Activated naive CD8-positive, alpha-beta T cell treated with anti-CD3 and anti-CD28 coated beads for 36 hours (primary cell): ENCODE measurements around the gene PCK2. TPM values are rescaled to one million over a fixed set of nuclear protein-coding genes. Genes with fewer than 3 reads are reported as not detected.
A peak's percentile ranks its signal among the peaks of the same experiment; 100 is the strongest.
"Not testable (repeated sequence)": the region's sequence is repeated elsewhere in the genome, so short reads cannot be mapped to it uniquely, and the experiment has no call there.

Experiments used
- DNase-seq: peaks from one replicate; pipeline ENCODE4 v3.0.0; 2021
- H3K27ac Mint-ChIP-seq: one replicate; pipeline ENCODE4 v1.8.0; 2022; ENCODE audit warnings: mild to moderate bottlenecking, moderate library complexity, mixed read lengths
- H3K27me3 Mint-ChIP-seq: one replicate; pipeline ENCODE4 v1.8.0; 2022; ENCODE audit warnings: mild to moderate bottlenecking, mixed read lengths
- H3K36me3 Mint-ChIP-seq: one replicate; pipeline ENCODE4 v1.8.0; 2021; ENCODE audit warnings: mild to moderate bottlenecking, mixed read lengths
- H3K4me1 Mint-ChIP-seq: one replicate; pipeline ENCODE4 v1.8.0; 2021; ENCODE audit warnings: mixed read lengths
- H3K4me3 Mint-ChIP-seq: one replicate; pipeline ENCODE4 v1.8.0; 2022; ENCODE audit warnings: mild to moderate bottlenecking, moderate library complexity, mixed read lengths
- H3K9me3 Mint-ChIP-seq: one replicate; pipeline ENCODE4 v1.8.0; 2022; ENCODE audit warnings: mixed read lengths
- total RNA-seq, 2 experiments: library from RNA; stranded (reverse); gene quantifications; one replicate each; pipeline ENCODE4 v1.2.3, GENCODE V29; 2021

Gene PCK2
- total RNA-seq, 2 experiments from 2014 or later = 110 TPM

DNA sequence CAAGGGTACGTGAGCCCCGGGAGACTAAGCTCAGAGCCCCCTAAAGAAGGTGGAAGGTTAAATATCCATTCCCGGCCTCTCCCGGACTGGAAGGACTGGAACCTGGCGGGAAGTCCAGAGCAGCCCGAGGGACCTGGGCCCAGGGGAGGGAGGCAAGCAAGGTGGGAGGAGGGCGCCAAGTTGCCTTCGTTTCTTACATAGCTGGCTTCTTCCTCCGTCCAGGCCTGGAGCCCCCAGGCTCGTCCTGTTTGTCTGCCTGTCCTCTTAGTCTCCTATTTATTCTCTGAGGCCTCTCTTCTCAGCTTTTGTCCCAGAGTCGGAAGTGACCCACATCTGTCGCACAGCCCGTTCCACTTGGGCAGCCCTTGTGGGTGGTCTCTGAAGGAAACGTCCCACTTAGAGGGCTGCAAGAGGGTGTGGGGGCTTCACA is 745 bp downstream of the PCK2 start:
- H3K36me3 Mint-ChIP-seq = peaks cover 35% of the 10 kb centered on the region
- H3K4me3 Mint-ChIP-seq = peak overlapping the region; percentile 96
- no peaks in the 10 kb centered on the region for H3K27me3 Mint-ChIP-seq
- peaks cover 33% of the 10 kb centered on the region for H3K4me1 Mint-ChIP-seq
- peak; percentile 14 for DNase-seq
- no peaks in the 10 kb centered on the region for H3K9me3 Mint-ChIP-seq
- H3K27ac Mint-ChIP-seq = peak overlapping the region; percentile 98

DNA sequence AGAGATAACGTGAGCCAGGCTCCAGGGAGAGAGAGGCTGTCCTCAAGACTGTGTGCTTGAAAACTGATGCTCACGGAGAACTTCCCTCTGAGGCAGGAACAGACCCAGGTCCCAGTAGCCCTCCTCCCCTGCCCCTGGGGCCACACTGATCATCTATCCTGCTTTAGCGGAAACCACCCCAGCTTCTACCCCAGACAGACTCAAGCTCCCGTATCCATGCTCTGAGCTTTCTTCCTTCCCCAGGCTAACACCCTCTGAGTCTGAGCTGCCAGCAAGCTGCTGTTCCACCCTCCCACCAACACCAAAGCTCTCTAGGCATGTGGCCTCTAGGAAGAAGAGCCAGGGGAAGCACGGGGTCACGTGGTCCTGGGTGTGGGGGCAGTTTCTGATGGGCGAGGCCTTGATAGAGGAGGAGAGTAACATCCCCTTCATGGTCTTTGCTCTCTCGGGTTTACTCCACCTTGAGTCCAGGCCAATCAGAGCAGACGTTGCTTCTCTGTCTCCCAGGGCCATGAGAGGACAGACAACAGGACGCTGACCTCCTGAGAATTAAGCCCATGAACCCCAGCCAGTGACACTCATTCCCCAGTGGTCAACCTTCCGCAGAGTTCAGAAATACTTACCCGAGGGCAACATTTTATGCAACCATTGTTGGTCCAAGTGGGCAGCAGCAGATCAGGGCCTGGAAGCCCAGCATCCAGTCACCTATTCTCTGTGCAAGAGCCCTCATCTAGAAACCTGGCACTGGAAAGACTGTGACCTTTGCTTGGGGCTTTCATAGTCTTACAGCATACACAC is 1.4 kb downstream of the PCK2 start:
- Mint-ChIP-seq H3K36me3 (peaks cover 38% of the 10 kb centered on the region), H3K4me3 (peak overlapping the region; percentile 96), H3K27me3 (no peaks in the 10 kb centered on the region), H3K27ac (peak overlapping the region; percentile 98), H3K4me1 (peaks cover 30% of the 10 kb centered on the region), H3K9me3 (no peaks in the 10 kb centered on the region)
- peak; percentile 79 for DNase-seq

DNA sequence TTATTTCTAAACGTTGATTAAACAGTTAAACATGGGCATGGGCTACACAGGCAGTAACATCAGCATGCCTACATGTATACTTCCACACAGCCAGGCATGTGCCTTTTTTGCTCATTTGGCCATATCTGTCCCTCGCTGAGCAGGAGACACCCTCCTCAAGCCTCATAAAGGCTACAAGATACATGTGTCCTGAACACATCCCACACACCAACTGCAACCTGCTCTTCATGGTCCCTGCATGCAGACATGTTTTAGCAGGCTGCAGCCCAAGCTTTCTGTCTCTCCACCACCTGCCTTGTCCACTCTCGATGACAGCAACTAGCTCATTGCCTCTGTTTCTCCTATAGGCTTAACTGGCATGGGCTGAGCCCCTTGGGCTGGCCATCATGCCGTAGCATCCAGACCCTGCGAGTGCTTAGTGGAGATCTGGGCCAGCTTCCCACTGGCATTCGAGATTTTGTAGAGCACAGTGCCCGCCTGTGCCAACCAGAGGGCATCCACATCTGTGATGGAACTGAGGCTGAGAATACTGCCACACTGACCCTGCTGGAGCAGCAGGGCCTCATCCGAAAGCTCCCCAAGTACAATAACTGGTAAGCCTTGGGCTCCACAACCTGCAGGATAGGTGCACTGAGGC is 2.6 kb downstream of the PCK2 start:
- Mint-ChIP-seq H3K4me1 (peaks cover 26% of the 10 kb centered on the region), H3K27ac (no peak overlapping the region), H3K27me3 (no peaks in the 10 kb centered on the region), H3K36me3 (peaks cover 38% of the 10 kb centered on the region), H3K9me3 (no peaks in the 10 kb centered on the region), H3K4me3 (peak overlapping the region; percentile 47)
- DNase-seq = no peak

DNA sequence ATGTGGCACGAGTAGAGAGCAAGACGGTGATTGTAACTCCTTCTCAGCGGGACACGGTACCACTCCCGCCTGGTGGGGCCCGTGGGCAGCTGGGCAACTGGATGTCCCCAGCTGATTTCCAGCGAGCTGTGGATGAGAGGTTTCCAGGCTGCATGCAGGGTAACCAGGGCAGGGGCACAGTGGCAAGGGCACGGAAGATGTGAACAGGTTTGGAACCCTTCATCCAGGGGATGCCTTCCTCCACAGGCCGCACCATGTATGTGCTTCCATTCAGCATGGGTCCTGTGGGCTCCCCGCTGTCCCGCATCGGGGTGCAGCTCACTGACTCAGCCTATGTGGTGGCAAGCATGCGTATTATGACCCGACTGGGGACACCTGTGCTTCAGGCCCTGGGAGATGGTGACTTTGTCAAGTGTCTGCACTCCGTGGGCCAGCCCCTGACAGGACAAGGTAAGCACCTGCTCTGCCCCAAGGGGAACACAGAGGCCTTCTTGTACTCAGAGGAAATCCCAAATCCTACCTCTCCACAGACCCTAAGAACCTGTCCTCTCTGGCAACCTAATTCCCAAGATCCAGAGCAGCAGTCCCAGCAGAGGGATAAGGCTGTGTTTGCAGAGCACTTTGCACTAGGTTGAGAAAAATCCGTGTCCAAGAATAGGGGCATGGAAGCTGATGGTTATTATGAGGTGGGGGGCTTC is 4.3 kb downstream of the PCK2 start:
- no peak for DNase-seq
- peaks cover 19% of the 10 kb centered on the region for H3K4me1 Mint-ChIP-seq
- no peaks in the 10 kb centered on the region for H3K27me3 Mint-ChIP-seq
- H3K27ac Mint-ChIP-seq = no peak overlapping the region
- no peak overlapping the region for H3K4me3 Mint-ChIP-seq
- H3K36me3 Mint-ChIP-seq = peaks cover 50% of the 10 kb centered on the region
- no peaks in the 10 kb centered on the region for H3K9me3 Mint-ChIP-seq

GRCh38 chr14:24098927-24099813 is 5.1 kb downstream of the PCK2 start:
- H3K9me3 Mint-ChIP-seq = no peaks in the 10 kb centered on the region
- DNase-seq = no peak
- H3K27ac Mint-ChIP-seq = peak overlapping the region; percentile 28
- no peak overlapping the region for H3K4me3 Mint-ChIP-seq
- H3K27me3 Mint-ChIP-seq = no peaks in the 10 kb centered on the region
- H3K36me3 Mint-ChIP-seq = peaks cover 58% of the 10 kb centered on the region
- peaks cover 15% of the 10 kb centered on the region for H3K4me1 Mint-ChIP-seq

DNA sequence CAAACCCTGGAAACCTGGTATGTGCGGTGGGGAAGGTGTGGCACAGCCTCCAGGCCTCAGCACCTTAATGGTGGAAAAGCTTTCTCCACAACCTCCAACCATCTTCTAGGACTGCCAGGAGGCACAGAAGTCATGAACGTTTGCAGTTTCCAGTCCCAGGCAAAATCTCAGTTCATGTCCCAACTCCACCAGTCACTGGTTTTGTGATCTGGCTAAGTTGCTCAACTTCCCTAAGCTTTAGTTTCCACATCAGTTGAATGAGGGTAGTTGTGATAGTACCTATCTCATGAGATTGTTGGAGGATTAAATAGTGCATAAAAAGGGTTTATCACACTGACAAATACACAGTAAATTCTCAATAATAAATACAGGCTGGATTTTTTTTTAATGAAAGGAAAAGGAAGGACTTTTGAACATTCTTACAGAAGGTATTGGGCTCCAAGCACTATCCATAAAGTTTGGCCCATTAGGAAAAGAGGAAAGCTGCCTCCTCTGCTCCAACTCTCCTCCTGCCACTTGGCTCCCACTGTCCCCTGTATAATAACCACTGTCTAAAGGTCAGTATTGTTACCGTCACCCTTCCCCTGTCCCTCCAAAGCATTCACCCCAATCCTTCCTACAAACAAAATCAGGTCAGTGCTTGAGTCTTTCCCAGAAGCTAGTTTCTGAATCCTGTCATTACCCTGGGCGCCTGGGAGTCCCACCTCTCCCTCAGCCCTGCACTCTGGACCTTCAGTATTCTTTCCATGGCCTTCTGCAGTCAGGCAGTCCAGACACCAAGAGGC is 6.3 kb downstream of the PCK2 start:
- H3K9me3 Mint-ChIP-seq = no peaks in the 10 kb centered on the region
- H3K36me3 Mint-ChIP-seq = peaks cover 61% of the 10 kb centered on the region
- no peaks in the 10 kb centered on the region for H3K27me3 Mint-ChIP-seq
- no peak overlapping the region for H3K4me3 Mint-ChIP-seq
- H3K4me1 Mint-ChIP-seq = peaks cover 13% of the 10 kb centered on the region
- DNase-seq = no peak
- no peak overlapping the region for H3K27ac Mint-ChIP-seq

DNA sequence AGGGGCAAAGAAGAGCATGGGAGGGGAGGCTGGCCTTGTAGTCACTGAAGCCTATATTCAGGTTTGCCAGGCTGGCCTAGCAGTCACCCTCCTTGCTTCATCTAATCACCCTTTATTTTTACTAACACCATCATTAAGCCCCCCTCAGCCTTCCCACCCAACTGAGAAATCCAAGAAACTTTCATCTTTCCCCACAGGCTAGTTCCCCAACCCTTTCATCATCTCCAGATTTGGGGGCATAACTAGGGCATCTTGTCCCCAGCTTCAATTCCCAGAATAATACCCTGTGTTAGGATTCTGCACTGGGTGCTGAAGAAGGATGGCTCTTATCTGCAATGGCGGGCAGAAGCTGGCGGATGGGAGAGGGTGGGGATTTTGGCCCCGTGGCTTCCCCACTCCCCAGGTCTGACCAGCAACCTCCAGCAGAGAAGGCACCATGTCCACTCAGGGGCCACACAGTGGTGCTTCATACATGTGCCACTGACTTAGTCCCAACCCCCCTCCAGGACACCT is 6.9 kb downstream of the PCK2 start:
- Mint-ChIP-seq H3K27me3 (no peaks in the 10 kb centered on the region), H3K4me1 (peaks cover 12% of the 10 kb centered on the region), H3K27ac (no peak overlapping the region), H3K9me3 (no peaks in the 10 kb centered on the region), H3K36me3 (peaks cover 57% of the 10 kb centered on the region), H3K4me3 (no peak overlapping the region)
- no peak for DNase-seq

GRCh38 chr14:24102357-24103048 is 8.4 kb downstream of the PCK2 start:
- no peak for DNase-seq
- Mint-ChIP-seq H3K36me3 (peaks cover 49% of the 10 kb centered on the region), H3K27ac (peak overlapping the region; percentile 3), H3K9me3 (no peaks in the 10 kb centered on the region), H3K4me1 (peaks cover 9% of the 10 kb centered on the region), H3K4me3 (no peak overlapping the region), H3K27me3 (no peaks in the 10 kb centered on the region)

GRCh38 chr14:24103451-24103850 is 9.3 kb downstream of the PCK2 start:
- H3K9me3 Mint-ChIP-seq = no peaks in the 10 kb centered on the region
- no peak for DNase-seq
- H3K4me1 Mint-ChIP-seq = peaks cover 11% of the 10 kb centered on the region
- H3K4me3 Mint-ChIP-seq = no peak overlapping the region
- no peaks in the 10 kb centered on the region for H3K27me3 Mint-ChIP-seq
- peaks cover 45% of the 10 kb centered on the region for H3K36me3 Mint-ChIP-seq
- no peak overlapping the region for H3K27ac Mint-ChIP-seq

GRCh38 chr14:24105609-24106239 is 11.6 kb downstream of the PCK2 start:
- DNase-seq, H3K27me3 Mint-ChIP-seq, H3K4me3 Mint-ChIP-seq, H3K9me3 Mint-ChIP-seq: not testable (repeated sequence)
- H3K36me3 Mint-ChIP-seq = peaks cover 32% of the 10 kb centered on the region
- H3K27ac Mint-ChIP-seq = peak overlapping the region; percentile 48
- H3K4me1 Mint-ChIP-seq = peaks cover 19% of the 10 kb centered on the region

GRCh38 chr14:24106672-24107271 is 12.7 kb downstream of the PCK2 start:
- H3K27me3 Mint-ChIP-seq = no peaks in the 10 kb centered on the region
- no peak overlapping the region for H3K4me3 Mint-ChIP-seq
- H3K9me3 Mint-ChIP-seq = no peaks in the 10 kb centered on the region
- no peak overlapping the region for H3K27ac Mint-ChIP-seq
- peaks cover 32% of the 10 kb centered on the region for H3K36me3 Mint-ChIP-seq
- no peak for DNase-seq
- peaks cover 19% of the 10 kb centered on the region for H3K4me1 Mint-ChIP-seq

GRCh38 chr14:24108336-24108874 is 14.3 kb downstream of the PCK2 start:
- no peaks in the 10 kb centered on the region for H3K27me3 Mint-ChIP-seq

More at GRCh38 chr14:24108336-24108874, 14.3 kb downstream of the PCK2 start:
- Mint-ChIP-seq H3K4me1 (peaks cover 19% of the 10 kb centered on the region), H3K9me3 (no peaks in the 10 kb centered on the region), H3K27ac (peak overlapping the region; percentile 92), H3K4me3 (no peak overlapping the region), H3K36me3 (peaks cover 22% of the 10 kb centered on the region)
- no peak for DNase-seq
